Motor neuron (in vitro differentiated cells): ENCODE data around the gene CD99. TPM values are rescaled to one million over a fixed set of nuclear protein-coding genes. Genes with fewer than 3 reads are reported as not detected.

ENCODE experiments used
- ATAC-seq, 8 experiments: fragments of 200-7000 bp; cut with Tn5 transposase; replicated peaks in 6 of 8; 2 replicates each; pipeline ENCODE4 v1.8.0; 2021; ENCODE audit warnings: mild to moderate bottlenecking in 8 of 8, moderate library complexity in 8 of 8
- H3K27ac ChIP-seq, 2 donors: fragments of 250-450 bp; sonication (Bioruptor Pico); 2 replicates each; pipeline ENCODE4 v1.9.0; 2021; ENCODE audit warnings: antibody characterized with exemption in 2 of 2, mild to moderate bottlenecking in 2 of 2, moderate library complexity in 1 of 2
- H3K4me1 ChIP-seq, 2 donors: fragments of 250-450 bp; sonication (Bioruptor Pico); replicated peaks in 1 of 2; 2 replicates each; pipeline ENCODE4 v1.6.1; 2021; ENCODE audit warnings: antibody characterized with exemption in 2 of 2, mild to moderate bottlenecking in 2 of 2, moderate library complexity in 1 of 2
- H3K4me3 ChIP-seq, 5 donors: fragments of 250-450 bp; sonication (Bioruptor Pico); 2 replicates each; pipeline ENCODE4 v1.9.0; 2021; ENCODE audit warnings: antibody characterized with exemption in 5 of 5, mild to moderate bottlenecking in 5 of 5, moderate library complexity in 4 of 5
- WGBS, 10 experiments: fragments of 450-650 bp; shearing (Covaris generic); methylation state at CpG; one replicate each; pipeline ENCODE4 v1.0.0; 2022; 5-methylcytosine and 5-hydroxymethylcytosine counted together
- in situ Hi-C, 9 experiments: fragments of 400-800 bp; cut with MboI; loops; one replicate each; pipeline ENCODE4 v1.15.0; 2021; ENCODE audit warnings: low sequenced_read_pairs in 9 of 9, low pct_unique_long_range_greater_than_20kb in 2 of 9; ENCODE audit not compliant: unreplicated experiment in 9 of 9
- total RNA-seq, 8 experiments: library from RNA; unstranded; fragments of 300-600 nt; gene quantifications; 2 replicates each; pipeline versions ENCODE4 v1.2.3 to v1.2.4, GENCODE V29; 2022

Gene CD99
- total RNA-seq: 100 to 1,000 TPM in 4 of 8 experiments, 10 to 100 TPM in 4; 35.8 to 430 (median 104) TPM

- in situ Hi-C loops: no loop called here
- ATAC-seq: peak; percentile 77 to 93 (median 90)
- peak within 1 kb of the TSS; percentile 46 to 90 (median 60) for H3K4me3 ChIP-seq
- H3K27ac ChIP-seq: peak within 1 kb of the TSS in 1 of 2 donors; percentile 11
- WGBS, 10 experiments: no CpG with 5 or more reads among the region's 73 CpGs
- peaks cover 11 to 26% of the 10 kb centered on the region in 2 donors for H3K4me1 ChIP-seq
Measured at GRCh38 chrX:2690856-2691542, at the start of gene CD99. TSS of gene CD99 (plus strand) at chrX:2691295. CDS start at chrX:2691361, 66 bp downstream.

GRCh38 chrX:2642146-2642545, 48.9 kb upstream of the CD99 start:
- in situ Hi-C loops: loop anchor here in 2 of 9 experiments (25.0 kb wide), 1 partner anchor 170 kb away; no protein-coding TSS in a partner anchor
- 80 to 100% (median 91%) methylated on average over 1 to 6 of the region's 8 CpGs; no CpG with 5 or more reads in 7 of the 10 experiments for WGBS, 10 experiments
- Histone ChIP-seq H3K4me3 (no peak overlapping the region), H3K4me1 (no peaks in the 10 kb centered on the region), H3K27ac (no peak overlapping the region)
- ATAC-seq: no peak

GRCh38 chrX:2642791-2643190, 48.3 kb upstream of the CD99 start:
- in situ Hi-C loops: loop anchor here in 2 of 9 experiments (25.0 kb wide), 1 partner anchor 170 kb away; no protein-coding TSS in a partner anchor
- 72 to 100% (median 80%) methylated on average over 2 to 8 of the region's 10 CpGs; no CpG with 5 or more reads in 3 of the 10 experiments for WGBS, 10 experiments
- no peak overlapping the region for H3K4me3 ChIP-seq
- ATAC-seq: no peak
- no peaks in the 10 kb centered on the region for H3K4me1 ChIP-seq
- no peak overlapping the region for H3K27ac ChIP-seq

- 60 to 100% (median 92%) methylated on average over 1 of the region's 1 CpG; no CpG with 5 or more reads in 4 of the 10 experiments for WGBS, 10 experiments
- no peak for ATAC-seq
- in situ Hi-C loops: loop anchor here in 2 of 9 experiments (25.0 kb wide), 1 partner anchor 168 kb away; no protein-coding TSS in a partner anchor
- no peak overlapping the region for H3K4me3 ChIP-seq
- H3K27ac ChIP-seq: no peak overlapping the region
- H3K4me1 ChIP-seq: no peaks in the 10 kb centered on the region
Measured at GRCh38 chrX:2643880-2644279, 47.2 kb upstream of the CD99 start.

GRCh38 chrX:2645563-2645962, 45.5 kb upstream of the CD99 start:
- ATAC-seq: no peak

GRCh38 chrX:2647627-2648026, 43.5 kb upstream of the CD99 start:
- in situ Hi-C loops: loop anchor here in 2 of 9 experiments (25.0 kb wide), 1 partner anchor 165 kb away; no protein-coding TSS in a partner anchor
- H3K27ac ChIP-seq: no peak overlapping the region
- H3K4me3 ChIP-seq: no peak overlapping the region
- ATAC-seq: no peak
- no peaks in the 10 kb centered on the region for H3K4me1 ChIP-seq
- 35 to 100% (median 90%) methylated on average over 2 to 3 of the region's 3 CpGs; no CpG with 5 or more reads in 3 of the 10 experiments for WGBS, 10 experiments

More at GRCh38 chrX:2645563-2645962, 45.5 kb upstream of the CD99 start:
- Histone ChIP-seq H3K4me3 (no peak overlapping the region), H3K27ac (no peak overlapping the region), H3K4me1 (no peaks in the 10 kb centered on the region)
- in situ Hi-C loops: loop anchor here in 2 of 9 experiments (25.0 kb wide), 1 partner anchor 167 kb away; no protein-coding TSS in a partner anchor
- WGBS, 10 experiments: 50 to 100% (median 64%) methylated on average over 1 to 4 of the region's 5 CpGs; no CpG with 5 or more reads in 7 of the 10 experiments

GRCh38 chrX:2650037-2650436, 41.1 kb upstream of the CD99 start:
- Histone ChIP-seq H3K27ac (no peak overlapping the region), H3K4me1 (no peaks in the 10 kb centered on the region), H3K4me3 (no peak overlapping the region)
- ATAC-seq: no peak
- in situ Hi-C loops: no loop called here

- ATAC-seq: no peak
- 89 to 100% (median 89%) methylated on average over 1 to 3 of the region's 7 CpGs; no CpG with 5 or more reads in 5 of the 10 experiments for WGBS, 10 experiments
- no peaks in the 10 kb centered on the region for H3K4me1 ChIP-seq
- H3K4me3 ChIP-seq: no peak overlapping the region
- in situ Hi-C loops: no loop called here
- no peak overlapping the region for H3K27ac ChIP-seq
Measured at GRCh38 chrX:2650865-2651264, 40.2 kb upstream of the CD99 start.

GRCh38 chrX:2652106-2652505, 39.0 kb upstream of the CD99 start:
- no peak for ATAC-seq
- in situ Hi-C loops: no loop called here
- Histone ChIP-seq H3K27ac (no peak overlapping the region), H3K4me3 (no peak overlapping the region), H3K4me1 (no peaks in the 10 kb centered on the region)
- WGBS, 10 experiments: 90 to 100% (median 100%) methylated on average over 1 to 2 of the region's 6 CpGs; no CpG with 5 or more reads in 5 of the 10 experiments

GRCh38 chrX:2654436-2655340, 36.4 kb upstream of the CD99 start:
- H3K27ac ChIP-seq: no peak overlapping the region
- in situ Hi-C loops: no loop called here
- 47 to 93% (median 77%) methylated on average over 1 to 11 of the region's 13 CpGs; no CpG with 5 or more reads in 1 of the 10 experiments for WGBS, 10 experiments
- no peak for ATAC-seq
- H3K4me3 ChIP-seq: no peak overlapping the region
- H3K4me1 ChIP-seq: no peaks in the 10 kb centered on the region

- 57 to 100% (median 91%) methylated on average over 1 to 7 of the region's 7 CpGs; no CpG with 5 or more reads in 1 of the 10 experiments for WGBS, 10 experiments
- Histone ChIP-seq H3K4me3 (no peak overlapping the region), H3K27ac (no peak overlapping the region), H3K4me1 (no peaks in the 10 kb centered on the region)
- peak in 1 of 8 experiments; percentile 52 for ATAC-seq
- in situ Hi-C loops: no loop called here
Measured at GRCh38 chrX:2656257-2656836, 34.7 kb upstream of the CD99 start.

- Histone ChIP-seq H3K27ac (no peak overlapping the region), H3K4me1 (no peaks in the 10 kb centered on the region), H3K4me3 (no peak overlapping the region)
- ATAC-seq: peak in 1 of 8 experiments; percentile 64
- WGBS, 10 experiments: 21 to 100% (median 90%) methylated on average over 2 to 6 of the region's 6 CpGs
- in situ Hi-C loops: no loop called here
Measured at GRCh38 chrX:2657532-2658113, 33.5 kb upstream of the CD99 start.
